ENCODE results near the gene MARCHF11.

GRCh38 chr5:16143361-16144049, 36.1 kb downstream of the MARCHF11 start:
- TF ChIP-seq, protein P1, sequence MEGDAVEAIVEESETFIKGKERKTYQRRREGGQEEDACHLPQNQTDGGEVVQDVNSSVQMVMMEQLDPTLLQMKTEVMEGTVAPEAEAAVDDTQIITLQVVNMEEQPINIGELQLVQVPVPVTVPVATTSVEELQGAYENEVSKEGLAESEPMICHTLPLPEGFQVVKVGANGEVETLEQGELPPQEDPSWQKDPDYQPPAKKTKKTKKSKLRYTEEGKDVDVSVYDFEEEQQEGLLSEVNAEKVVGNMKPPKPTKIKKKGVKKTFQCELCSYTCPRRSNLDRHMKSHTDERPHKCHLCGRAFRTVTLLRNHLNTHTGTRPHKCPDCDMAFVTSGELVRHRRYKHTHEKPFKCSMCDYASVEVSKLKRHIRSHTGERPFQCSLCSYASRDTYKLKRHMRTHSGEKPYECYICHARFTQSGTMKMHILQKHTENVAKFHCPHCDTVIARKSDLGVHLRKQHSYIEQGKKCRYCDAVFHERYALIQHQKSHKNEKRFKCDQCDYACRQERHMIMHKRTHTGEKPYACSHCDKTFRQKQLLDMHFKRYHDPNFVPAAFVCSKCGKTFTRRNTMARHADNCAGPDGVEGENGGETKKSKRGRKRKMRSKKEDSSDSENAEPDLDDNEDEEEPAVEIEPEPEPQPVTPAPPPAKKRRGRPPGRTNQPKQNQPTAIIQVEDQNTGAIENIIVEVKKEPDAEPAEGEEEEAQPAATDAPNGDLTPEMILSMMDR (IDR thresholded peaks at IDR 0.05), result no peak
- TF ChIP-seq EZH2phosphoT487 (IDR thresholded peaks at IDR 0.05), result no peak
- TF ChIP-seq EZH2 (IDR thresholded peaks at IDR 0.05), result no peak

Measured in neural progenitor cell (in vitro differentiated cells).